GM13976 (cell line): ENCODE measurements around the gene ZC3HAV1.
A peak's percentile ranks its signal among the peaks of the same experiment; 100 is the strongest.
"Not testable (repeated sequence)": the region's sequence is repeated elsewhere in the genome, so short reads cannot be mapped to it uniquely, and the experiment has no call there.

Experiments used
- DNase-seq: peaks from one replicate; pipeline ENCODE4 v3.0.0; 2012; ENCODE audit warnings: low spot score
- CTCF ChIP-seq: IDR thresholded peaks from 2 replicates; pipeline ENCODE4 v1.5.1; 2012; ENCODE audit warnings: borderline replicate concordance, mild to moderate bottlenecking; ENCODE audit not compliant: insufficient read depth; ENCODE audit errors: extremely low read depth, missing control alignments, control extremely low read depth
- in situ Hi-C: fragments of 300-500 bp; cut with MboI; formaldehyde crosslinking; loops from one replicate; pipeline ENCODE4 v1.12.0; 2022; ENCODE audit warnings: low sequenced_read_pairs, mixed read lengths, inconsistent platforms; ENCODE audit not compliant: unreplicated experiment

ZC3HAV1 gene

GRCh38 chr7:139060695-139061237 is 48.8 kb downstream of the ZC3HAV1 start:
- DNase-seq, result no peak
- in situ Hi-C loops, result no loop called here
- no peak for TF ChIP-seq CTCF

GRCh38 chr7:139059905-139060304 is 49.6 kb downstream of the ZC3HAV1 start:
- peak; percentile 38 for DNase-seq
- in situ Hi-C loops, result no loop called here
- no peak for TF ChIP-seq CTCF

- no peak for DNase-seq
- no peak for TF ChIP-seq CTCF
- in situ Hi-C loops, result no loop called here
Measured at GRCh38 chr7:139058943-139059342, 50.6 kb downstream of the ZC3HAV1 start.

- no peak for DNase-seq
- in situ Hi-C loops, result no loop called here
- no peak for TF ChIP-seq CTCF
Measured at GRCh38 chr7:139055674-139056073, 53.8 kb downstream of the ZC3HAV1 start.

- in situ Hi-C loops, DNase-seq: not testable (repeated sequence)
Measured at GRCh38 chr7:139054656-139055055, 54.9 kb downstream of the ZC3HAV1 start.

GRCh38 chr7:139054101-139054500 is 55.4 kb downstream of the ZC3HAV1 start:
- no peak for TF ChIP-seq CTCF
- in situ Hi-C loops, result no loop called here
- no peak for DNase-seq

GRCh38 chr7:139051655-139052054 is 57.9 kb downstream of the ZC3HAV1 start:
- TF ChIP-seq CTCF, result no peak
- DNase-seq, result no peak
- in situ Hi-C loops, result no loop called here
